Measurements from ENCODE around the gene EYA4.

The EYA4 gene

DNA sequence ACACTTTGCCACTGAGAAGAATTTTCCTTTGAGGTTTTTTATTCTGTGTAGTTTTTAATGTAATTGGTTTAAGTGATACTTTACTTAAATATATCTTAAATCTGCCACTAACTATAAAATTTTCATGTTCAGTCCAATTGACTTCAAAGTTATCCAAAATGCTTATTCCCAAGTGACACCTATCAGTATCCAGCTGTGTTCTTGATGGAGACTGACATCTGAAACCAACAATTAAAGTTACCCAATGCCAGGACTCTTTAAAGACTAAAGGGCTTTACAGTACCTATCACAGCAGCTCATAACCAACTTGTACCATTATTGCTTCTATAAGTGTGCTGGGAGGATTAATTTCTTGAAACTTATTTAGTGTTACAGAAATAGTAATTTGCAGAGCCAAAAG lies 13.8 kb upstream of the EYA4 start:
- TF ChIP-seq, protein P1, sequence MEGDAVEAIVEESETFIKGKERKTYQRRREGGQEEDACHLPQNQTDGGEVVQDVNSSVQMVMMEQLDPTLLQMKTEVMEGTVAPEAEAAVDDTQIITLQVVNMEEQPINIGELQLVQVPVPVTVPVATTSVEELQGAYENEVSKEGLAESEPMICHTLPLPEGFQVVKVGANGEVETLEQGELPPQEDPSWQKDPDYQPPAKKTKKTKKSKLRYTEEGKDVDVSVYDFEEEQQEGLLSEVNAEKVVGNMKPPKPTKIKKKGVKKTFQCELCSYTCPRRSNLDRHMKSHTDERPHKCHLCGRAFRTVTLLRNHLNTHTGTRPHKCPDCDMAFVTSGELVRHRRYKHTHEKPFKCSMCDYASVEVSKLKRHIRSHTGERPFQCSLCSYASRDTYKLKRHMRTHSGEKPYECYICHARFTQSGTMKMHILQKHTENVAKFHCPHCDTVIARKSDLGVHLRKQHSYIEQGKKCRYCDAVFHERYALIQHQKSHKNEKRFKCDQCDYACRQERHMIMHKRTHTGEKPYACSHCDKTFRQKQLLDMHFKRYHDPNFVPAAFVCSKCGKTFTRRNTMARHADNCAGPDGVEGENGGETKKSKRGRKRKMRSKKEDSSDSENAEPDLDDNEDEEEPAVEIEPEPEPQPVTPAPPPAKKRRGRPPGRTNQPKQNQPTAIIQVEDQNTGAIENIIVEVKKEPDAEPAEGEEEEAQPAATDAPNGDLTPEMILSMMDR (IDR thresholded peaks at IDR 0.05) = no peak
- Histone ChIP-seq H3K4me3 (no peak overlapping the region), H3K27ac (no peak overlapping the region)
- no peak for DNase-seq (ENCODE audit: low spot score)

GRCh38 chr6:133230052-133230451 lies 11.1 kb upstream of the EYA4 start:
- TF ChIP-seq, protein P1 (IDR thresholded peaks at IDR 0.05) = no peak
- no peak overlapping the region for H3K27ac ChIP-seq

GRCh38 chr6:133235221-133235620 lies 5.9 kb upstream of the EYA4 start:
- Histone ChIP-seq H3K4me3 (no peak overlapping the region), H3K27ac (no peak overlapping the region)
- DNase-seq (ENCODE audit: low spot score) = no peak
- TF ChIP-seq, protein P1 (IDR thresholded peaks at IDR 0.05) = no peak

More at GRCh38 chr6:133230052-133230451, 11.1 kb upstream of the EYA4 start:
- DNase-seq (ENCODE audit: low spot score) = no peak
- H3K4me3 ChIP-seq = no peak overlapping the region

DNA sequence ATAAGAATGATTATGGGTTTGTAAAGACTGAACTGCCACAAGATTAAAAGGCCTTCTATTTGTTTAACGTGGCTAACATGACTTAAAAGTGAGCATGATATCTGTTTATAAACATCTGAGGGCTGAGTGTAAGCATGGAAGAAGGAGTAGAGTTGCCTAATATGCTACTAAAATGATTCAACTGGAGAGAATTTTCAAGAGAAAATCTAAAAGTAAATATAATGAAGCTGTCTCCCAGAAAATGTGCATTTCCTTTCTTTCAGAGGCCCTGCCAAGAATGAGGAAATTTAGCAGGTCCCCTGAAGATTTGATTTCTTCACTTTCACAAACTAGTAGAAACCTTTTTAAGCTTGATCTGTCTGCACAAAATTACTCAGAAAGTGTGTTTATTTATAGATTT lies 4.2 kb upstream of the EYA4 start:
- TF ChIP-seq, protein P1 (IDR thresholded peaks at IDR 0.05) = no peak
- no peak overlapping the region for H3K4me3 ChIP-seq
- no peak overlapping the region for H3K27ac ChIP-seq
- no peak for DNase-seq (ENCODE audit: low spot score)

- TF ChIP-seq, protein P1 (IDR thresholded peaks at IDR 0.05) = no peak
- H3K4me3 ChIP-seq = peak overlapping the region; percentile 74
- peak overlapping the region in 1 of 2 donors; percentile 32 for H3K27ac ChIP-seq
- DNase-seq (ENCODE audit: low spot score) = no peak
Observed at GRCh38 chr6:133240511-133241085, 559 bp upstream of the EYA4 start.

DNA sequence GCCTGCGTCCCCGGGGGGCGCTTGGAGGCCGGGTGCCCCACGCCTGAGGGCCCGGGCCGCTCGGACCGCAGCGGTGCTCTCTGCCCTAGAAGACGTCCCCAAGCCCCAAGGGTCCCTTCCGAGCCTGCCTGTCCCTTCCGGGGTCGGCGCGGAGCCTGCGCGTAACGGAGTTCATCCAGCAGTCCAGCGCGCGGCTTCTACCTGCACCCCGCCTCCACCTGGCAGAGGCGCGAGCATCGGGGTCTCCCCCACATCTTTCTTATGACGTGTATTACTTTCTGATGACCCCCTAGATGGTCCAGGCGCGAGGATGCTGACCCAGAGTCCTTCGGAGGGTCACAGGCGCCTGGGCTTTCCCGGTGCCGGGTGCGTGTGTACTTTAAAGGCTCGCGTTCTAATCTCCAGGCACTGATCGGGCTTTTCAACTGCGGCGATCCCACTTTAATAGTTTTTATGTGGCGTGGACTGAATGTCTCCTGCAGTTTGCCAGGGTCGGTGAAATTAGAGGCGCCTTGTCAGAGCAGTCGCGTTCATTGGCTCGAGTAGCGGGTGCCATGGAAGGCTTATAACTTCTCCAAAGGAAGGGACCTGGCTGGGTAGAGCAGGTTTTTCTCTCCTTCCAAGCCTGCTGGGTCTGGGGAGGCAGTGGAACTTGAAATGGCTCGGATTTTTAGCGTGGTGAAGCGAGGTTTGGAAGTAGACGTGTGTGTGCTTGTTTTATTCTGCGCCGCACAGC lies 912 bp downstream of the EYA4 start:
- H3K27ac ChIP-seq = peak overlapping the region in 1 of 2 donors; percentile 32

More for the DNA sequence above, 912 bp downstream of the EYA4 start:
- DNase-seq (ENCODE audit: low spot score) = no peak
- peak overlapping the region; percentile 74 for H3K4me3 ChIP-seq
- TF ChIP-seq, protein P1 (IDR thresholded peaks at IDR 0.05) = no peak

Measured in coronary artery (tissue), 2 donors.